ENCODE data around the gene MUC13.

GRCh38 chr3:124969963-124970722 is 35.6 kb upstream of the MUC13 start:
- no peak for TF ChIP-seq POLR2A (IDR thresholded peaks at IDR 0.05)
- TF ChIP-seq CTCF (IDR thresholded peaks at IDR 0.05) = no peak
